IPS DF 6.9 (cell line): ENCODE measurements around the gene PLPPR1.
"Not testable (repeated sequence)": the region's sequence is repeated elsewhere in the genome, so short reads cannot be mapped to it uniquely, and the experiment has no call there.

Source experiments
- DNase-seq: peaks from one replicate; pipeline ENCODE4 v3.0.0-alpha.2; 2013; ENCODE audit warnings: low read depth, low spot score
- H3K27ac ChIP-seq: one replicate; pipeline ENCODE4 v1.5.1; 2013; ENCODE audit warnings: low read length, control low read depth
- H3K27me3 ChIP-seq: 2 replicates; pipeline ENCODE4 v1.6.1; 2013; ENCODE audit warnings: mild to moderate bottlenecking, low read length; ENCODE audit not compliant: control insufficient read depth, insufficient read depth
- H3K36me3 ChIP-seq: 2 replicates; pipeline ENCODE4 v1.6.1; 2013; ENCODE audit warnings: low read length; ENCODE audit not compliant: control insufficient read depth, insufficient read depth
- H3K4me1 ChIP-seq: 2 replicates; pipeline ENCODE4 v1.6.1; 2013; ENCODE audit warnings: low read length; ENCODE audit not compliant: control insufficient read depth, insufficient read depth
- H3K4me3 ChIP-seq: 2 replicates; pipeline ENCODE4 v1.5.1; 2013; ENCODE audit warnings: mild to moderate bottlenecking, low read length
- H3K9me3 ChIP-seq: 2 replicates; pipeline ENCODE4 v1.6.1; 2013; ENCODE audit warnings: low read length, inconsistent platforms; ENCODE audit not compliant: control insufficient read depth, insufficient read depth
- WGBS: extraction: QIAGEN DNeasy Blood & Tissue Kit; methylation state at CpG from one replicate; pipeline ENCODE4 v1.1.7; 2013; ENCODE audit warnings: mixed read lengths, missing lambda C conversion rate; ENCODE audit not compliant: insufficient read length, insufficient coverage; 5-methylcytosine and 5-hydroxymethylcytosine counted together

The PLPPR1 gene

GRCh38 chr9:101026824-101027223 lies 1.7 kb upstream of the PLPPR1 start:
- Histone ChIP-seq H3K27me3 (peaks cover 19% of the 10 kb centered on the region), H3K9me3 (no peaks in the 10 kb centered on the region), H3K4me1 (no peaks in the 10 kb centered on the region), H3K4me3 (no peak overlapping the region), H3K36me3 (no peaks in the 10 kb centered on the region), H3K27ac (no peak overlapping the region)
- DNase-seq: no peak
- WGBS: no CpG with 5 or more reads among the region's 4 CpGs

- Histone ChIP-seq H3K27me3 (peaks cover 19% of the 10 kb centered on the region), H3K36me3 (no peaks in the 10 kb centered on the region), H3K4me3 (no peak overlapping the region), H3K27ac (no peak overlapping the region), H3K9me3 (no peaks in the 10 kb centered on the region), H3K4me1 (no peaks in the 10 kb centered on the region)
- DNase-seq: no peak
- no CpG with 5 or more reads among the region's 2 CpGs for WGBS
These were observed 1.3 kb upstream of the PLPPR1 start for GRCh38 chr9:101027236-101027635.

- Histone ChIP-seq H3K27me3 (peaks cover 19% of the 10 kb centered on the region), H3K9me3 (no peaks in the 10 kb centered on the region), H3K4me3 (peak overlapping the region; percentile 56; the same call in 1 of the 2 replicates), H3K36me3 (no peaks in the 10 kb centered on the region), H3K4me1 (no peaks in the 10 kb centered on the region), H3K27ac (no peak overlapping the region)
- no CpG with 5 or more reads among the region's 12 CpGs for WGBS
- DNase-seq: no peak
These were observed 688 bp upstream of the PLPPR1 start for GRCh38 chr9:101027733-101028345.

- Histone ChIP-seq H3K36me3 (no peaks in the 10 kb centered on the region), H3K27me3 (peaks cover 19% of the 10 kb centered on the region), H3K9me3 (no peaks in the 10 kb centered on the region), H3K4me1 (no peaks in the 10 kb centered on the region), H3K27ac (no peak overlapping the region), H3K4me3 (peak overlapping the region; percentile 56; the same call in 1 of the 2 replicates)
- DNase-seq: no peak
- no CpG with 5 or more reads among the region's 38 CpGs for WGBS
These were observed 973 bp downstream of the PLPPR1 start for GRCh38 chr9:101029315-101030085.

- no peak overlapping the region for H3K4me3 ChIP-seq
- DNase-seq: no peak
- peaks cover 19% of the 10 kb centered on the region for H3K27me3 ChIP-seq
- H3K9me3 ChIP-seq: no peaks in the 10 kb centered on the region
- H3K4me1 ChIP-seq: no peaks in the 10 kb centered on the region
- no peak overlapping the region for H3K27ac ChIP-seq
- no CpG with 5 or more reads among the region's 8 CpGs for WGBS
- H3K36me3 ChIP-seq: no peaks in the 10 kb centered on the region
These were observed 1.5 kb downstream of the PLPPR1 start for GRCh38 chr9:101030086-101030391.

GRCh38 chr9:101032426-101032825 lies 3.9 kb downstream of the PLPPR1 start:
- Histone ChIP-seq H3K4me1 (no peaks in the 10 kb centered on the region), H3K27ac (no peak overlapping the region), H3K27me3 (peaks cover 17% of the 10 kb centered on the region), H3K36me3 (no peaks in the 10 kb centered on the region), H3K9me3 (no peaks in the 10 kb centered on the region), H3K4me3 (no peak overlapping the region)
- WGBS: no CpG with 5 or more reads among the region's 1 CpG
- no peak for DNase-seq

GRCh38 chr9:101034222-101034621 lies 5.7 kb downstream of the PLPPR1 start:
- Histone ChIP-seq H3K36me3 (no peaks in the 10 kb centered on the region), H3K27me3 (peaks cover 14% of the 10 kb centered on the region), H3K9me3 (no peaks in the 10 kb centered on the region), H3K4me1 (no peaks in the 10 kb centered on the region), H3K27ac (no peak overlapping the region), H3K4me3 (no peak overlapping the region)
- no peak for DNase-seq
- WGBS: no CpG with 5 or more reads among the region's 2 CpGs

- Histone ChIP-seq H3K27me3 (peaks cover 5% of the 10 kb centered on the region), H3K27ac (no peak overlapping the region), H3K4me1 (no peaks in the 10 kb centered on the region), H3K36me3 (no peaks in the 10 kb centered on the region), H3K4me3 (no peak overlapping the region), H3K9me3 (no peaks in the 10 kb centered on the region)
- WGBS: no CpG with 5 or more reads among the region's 4 CpGs
- DNase-seq: no peak
These were observed 6.6 kb downstream of the PLPPR1 start for GRCh38 chr9:101035098-101035497.

- H3K27ac ChIP-seq: no peak overlapping the region
- no peak for DNase-seq
- H3K4me3 ChIP-seq: no peak overlapping the region
- H3K4me1 ChIP-seq: no peaks in the 10 kb centered on the region
- H3K9me3 ChIP-seq: no peaks in the 10 kb centered on the region; the same call in 1 of the 2 replicates
- H3K27me3 ChIP-seq: no peaks in the 10 kb centered on the region
- H3K36me3 ChIP-seq: no peaks in the 10 kb centered on the region
- no CpG with 5 or more reads among the region's 3 CpGs for WGBS
These were observed 8.9 kb downstream of the PLPPR1 start for GRCh38 chr9:101037430-101037829.

- Histone ChIP-seq H3K4me3 (no peak overlapping the region), H3K36me3 (no peaks in the 10 kb centered on the region), H3K27ac (no peak overlapping the region), H3K9me3 (no peaks in the 10 kb centered on the region; the same call in 1 of the 2 replicates), H3K27me3 (no peaks in the 10 kb centered on the region), H3K4me1 (no peaks in the 10 kb centered on the region)
- DNase-seq: no peak
- WGBS: no CpG with 5 or more reads among the region's 4 CpGs
These were observed 10.0 kb downstream of the PLPPR1 start for GRCh38 chr9:101038488-101038887.

- H3K4me3 ChIP-seq, H3K4me1 ChIP-seq, H3K27ac ChIP-seq, DNase-seq, H3K9me3 ChIP-seq, H3K27me3 ChIP-seq, H3K36me3 ChIP-seq: not testable (repeated sequence)
- no CpG with 5 or more reads among the region's 7 CpGs for WGBS
These were observed 11.1 kb downstream of the PLPPR1 start for GRCh38 chr9:101039581-101039980.
